Activated CD4-positive, alpha-beta T cell treated with anti-CD3 and anti-CD28 coated beads, Interleukin-2, amount 10 ng/mL, durations not matched to agents 7 days and 5 days (primary cell): ENCODE data around the gene IL12RB1. TPM values are rescaled to one million over a fixed set of nuclear protein-coding genes. Genes with fewer than 3 reads are reported as not detected.

Experiments used
- CTCF ChIA-PET: fragments of 350-600 bp; sonication (Branson Sonifier 250); formaldehyde crosslinking; loops from one replicate; lab custom pipeline; 2021; ENCODE audit warnings: antibody characterized with exemption; lab: Charles Lee
- POLR2A ChIA-PET: fragments of 350-600 bp; sonication (Branson Sonifier 250); formaldehyde crosslinking; loops from one replicate; lab custom pipeline; 2021; ENCODE audit warnings: antibody characterized with exemption; lab: Charles Lee
- DNase-seq: peaks from one replicate; pipeline ENCODE4 v3.0.0-alpha.2; 2020
- H3K27ac Mint-ChIP-seq: one replicate; pipeline ENCODE4 v1.8.0; 2021; ENCODE audit warnings: mild to moderate bottlenecking, moderate library complexity, mixed read lengths
- H3K27me3 Mint-ChIP-seq: one replicate; pipeline ENCODE4 v1.8.0; 2021; ENCODE audit warnings: mixed read lengths
- H3K36me3 Mint-ChIP-seq: one replicate; pipeline ENCODE4 v1.8.0; 2021; ENCODE audit warnings: low read depth, mixed read lengths
- H3K4me1 Mint-ChIP-seq: one replicate; pipeline ENCODE4 v1.8.0; 2021; ENCODE audit warnings: mixed read lengths
- H3K4me3 Mint-ChIP-seq: one replicate; pipeline ENCODE4 v1.8.0; 2021; ENCODE audit warnings: mild to moderate bottlenecking, moderate library complexity, mixed read lengths
- H3K9me3 Mint-ChIP-seq: one replicate; pipeline ENCODE4 v1.8.0; 2021; ENCODE audit warnings: mixed read lengths
- total RNA-seq, 2 experiments: library from RNA; stranded (reverse); gene quantifications; one replicate each; pipeline ENCODE4 v1.2.3, GENCODE V29; 2021

Gene IL12RB1
- 10 to 100 TPM; 81.8 to 86.8 TPM for total RNA-seq

DNA sequence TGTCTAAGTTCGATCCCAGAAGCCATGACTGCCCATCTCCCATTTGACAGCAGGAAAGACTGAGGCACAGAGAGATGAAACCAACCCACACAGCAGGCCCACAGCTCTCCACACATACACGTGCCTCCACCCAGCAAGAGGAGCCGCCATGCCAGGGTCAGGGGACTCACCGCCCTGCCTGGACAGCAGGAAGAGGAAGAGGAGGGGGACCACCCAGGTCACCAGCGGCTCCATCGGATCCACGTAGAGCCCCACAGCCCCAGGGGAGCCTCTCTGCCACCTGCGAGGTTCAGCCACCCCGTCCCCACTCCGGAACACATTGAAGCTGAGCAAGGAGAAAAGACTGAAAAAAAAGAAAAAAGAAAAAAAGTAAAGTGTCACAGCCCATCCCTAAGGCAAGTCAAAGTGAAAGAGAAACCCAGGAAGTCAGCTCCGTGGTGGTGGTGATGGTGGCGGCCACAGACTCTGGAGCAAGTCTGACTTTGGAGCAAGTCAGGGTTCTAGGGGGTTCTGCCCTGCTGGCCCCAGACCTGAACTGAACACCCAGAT is at the start of gene IL12RB1:
TSS of gene IL12RB1 (minus strand) at position 345 of the 549 bp plus-strand sequence. CDS start at position 234, 111 bp downstream.
- POLR2A ChIA-PET: no interaction called here
- DNase-seq: peak; percentile 86
- H3K4me1 Mint-ChIP-seq: peaks cover 71% of the 10 kb centered on the region
- H3K4me3 Mint-ChIP-seq: peak within 1 kb of the TSS; percentile 98
- H3K27me3 Mint-ChIP-seq: no peaks in the 10 kb centered on the region
- peaks cover 39% of the 10 kb centered on the region for H3K36me3 Mint-ChIP-seq
- CTCF ChIA-PET: interaction anchor here (0.6 to 1.6 kb wide), 8 partner anchors 16 to 152 kb away, joined by 3 to 5 read pairs (median 4); no protein-coding TSS in a partner anchor
- H3K27ac Mint-ChIP-seq: peak within 1 kb of the TSS; percentile 98
- no peaks in the 10 kb centered on the region for H3K9me3 Mint-ChIP-seq

DNA sequence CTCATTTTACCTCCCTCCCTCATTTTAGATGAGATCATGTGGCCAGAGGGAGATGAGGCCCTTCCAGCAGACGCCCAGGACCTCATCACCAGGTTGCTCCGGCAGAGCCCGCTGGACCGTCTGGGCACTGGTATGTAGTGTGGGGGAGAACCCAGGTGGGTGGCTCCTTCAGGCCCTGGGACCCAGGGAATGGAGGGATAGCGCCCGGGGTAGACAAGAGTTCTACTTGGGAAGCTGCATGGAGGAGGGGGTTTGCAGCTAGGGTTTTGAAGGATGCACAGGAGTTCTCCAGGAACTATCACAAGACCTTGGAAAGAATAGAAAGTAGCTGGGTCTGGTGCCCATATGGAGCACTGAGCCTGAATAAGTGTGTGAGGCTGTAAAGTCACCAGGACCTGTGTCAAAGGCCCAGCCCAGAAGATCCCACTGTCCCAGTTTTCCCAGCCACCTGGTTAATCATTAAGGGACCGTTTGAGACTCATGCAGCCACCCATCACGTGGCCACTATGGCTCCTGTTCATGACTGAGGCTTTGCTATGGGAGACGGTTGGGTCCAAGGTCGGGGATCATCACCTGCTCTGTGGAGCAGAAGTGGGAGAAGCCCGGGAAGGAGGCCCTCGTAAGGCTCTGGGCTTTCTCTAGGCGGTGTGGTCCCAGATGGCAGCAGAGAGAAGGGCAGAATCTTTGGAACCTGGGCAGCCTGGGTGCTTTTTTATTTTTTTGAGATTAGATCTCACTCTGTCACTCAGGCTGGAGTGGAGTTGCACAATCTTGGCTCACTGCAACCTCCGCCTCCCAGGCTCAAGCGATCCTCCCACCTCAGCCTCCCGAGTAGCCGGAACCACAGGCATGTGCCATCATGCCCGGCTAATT is 49.2 kb upstream of the IL12RB1 start:
- H3K9me3 Mint-ChIP-seq: no peaks in the 10 kb centered on the region
- no peak overlapping the region for H3K4me3 Mint-ChIP-seq
- peaks cover 41% of the 10 kb centered on the region for H3K36me3 Mint-ChIP-seq
- DNase-seq: no peak
- H3K27me3 Mint-ChIP-seq: no peaks in the 10 kb centered on the region
- H3K27ac Mint-ChIP-seq: peak overlapping the region; percentile 13
- CTCF ChIA-PET: interaction anchor here (1.9 kb wide), 1 partner anchor 9 kb away, joined by 5 read pairs; no protein-coding TSS in a partner anchor
- H3K4me1 Mint-ChIP-seq: no peaks in the 10 kb centered on the region
- POLR2A ChIA-PET: no interaction called here

DNA sequence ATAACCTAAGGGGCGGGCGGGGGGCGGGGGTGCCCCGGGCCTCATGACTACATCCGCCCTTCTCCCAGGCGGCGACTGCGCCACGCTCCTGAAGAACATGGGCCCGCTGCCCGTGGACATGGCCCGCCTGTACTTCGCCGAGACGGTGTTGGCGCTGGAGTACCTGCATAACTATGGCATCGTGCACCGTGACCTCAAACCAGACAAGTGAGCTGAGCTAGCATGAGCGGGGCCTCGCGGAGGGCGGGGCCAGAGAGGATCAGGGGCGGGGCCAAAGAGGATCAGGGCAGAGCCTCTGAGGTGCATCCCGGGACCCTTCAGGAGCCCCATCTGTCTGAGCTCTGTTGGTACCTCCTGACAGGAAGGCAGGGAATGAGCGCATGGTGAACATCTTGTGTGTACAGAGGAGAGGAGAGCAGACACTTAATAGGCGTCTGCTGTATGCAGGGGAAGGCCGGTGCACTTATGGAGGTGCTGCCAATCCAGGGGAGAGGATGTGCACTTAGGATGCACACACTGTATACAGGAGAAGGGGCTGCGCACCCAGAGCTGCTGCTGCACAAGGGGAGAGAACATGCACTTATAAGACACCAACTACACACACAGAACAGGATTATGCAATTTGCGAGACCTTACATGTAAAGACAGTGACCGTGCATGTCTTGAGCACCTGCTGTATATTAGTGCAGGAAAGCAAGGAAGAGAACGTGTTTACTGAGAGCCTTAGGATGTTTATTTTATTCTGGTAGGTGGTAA is 45.3 kb upstream of the IL12RB1 start:
- ChIA-PET POLR2A (no interaction called here), CTCF (interaction anchor here (0.7 kb wide), 1 partner anchor 13 kb away, joined by 3 read pairs; no protein-coding TSS in a partner anchor)
- H3K27ac Mint-ChIP-seq: no peak overlapping the region
- no peak overlapping the region for H3K4me3 Mint-ChIP-seq
- H3K36me3 Mint-ChIP-seq: peaks cover 39% of the 10 kb centered on the region
- H3K4me1 Mint-ChIP-seq: peaks cover 8% of the 10 kb centered on the region
- DNase-seq: no peak
- no peaks in the 10 kb centered on the region for H3K27me3 Mint-ChIP-seq
- no peaks in the 10 kb centered on the region for H3K9me3 Mint-ChIP-seq

DNA sequence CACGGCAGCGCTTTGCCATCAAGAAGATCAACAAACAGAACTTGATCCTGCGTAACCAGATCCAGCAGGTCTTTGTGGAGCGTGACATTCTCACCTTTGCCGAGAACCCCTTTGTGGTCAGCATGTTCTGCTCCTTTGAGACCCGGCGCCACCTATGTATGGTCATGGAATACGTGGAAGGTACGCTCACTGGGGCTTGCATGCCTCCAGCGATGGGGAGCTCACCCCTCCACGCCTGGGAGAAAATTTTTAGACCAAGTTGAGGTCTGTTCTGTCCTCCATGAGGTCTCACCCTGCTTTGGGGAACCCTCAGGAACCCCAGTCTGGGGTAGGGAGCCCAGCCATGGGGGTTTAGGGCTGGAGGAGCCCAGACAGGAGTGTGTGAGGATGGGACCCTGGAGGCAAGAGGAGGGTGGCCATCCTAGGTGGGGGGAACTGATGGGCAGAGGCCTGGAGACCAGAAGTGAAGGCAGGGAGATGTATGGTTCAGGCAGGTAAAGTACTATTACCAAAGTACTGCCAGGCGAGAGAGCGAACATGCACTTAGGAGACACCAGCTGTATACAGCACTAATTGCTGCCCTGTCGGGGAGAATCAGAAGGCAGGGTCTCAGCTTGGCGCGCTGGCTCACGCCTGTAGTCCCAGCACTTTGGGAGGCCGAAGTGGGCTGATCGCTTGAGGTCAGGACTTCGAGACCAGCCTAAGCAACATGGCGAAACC is 43.9 kb upstream of the IL12RB1 start:
- H3K27ac Mint-ChIP-seq: peak overlapping the region; percentile 57
- H3K9me3 Mint-ChIP-seq: no peaks in the 10 kb centered on the region

DNA sequence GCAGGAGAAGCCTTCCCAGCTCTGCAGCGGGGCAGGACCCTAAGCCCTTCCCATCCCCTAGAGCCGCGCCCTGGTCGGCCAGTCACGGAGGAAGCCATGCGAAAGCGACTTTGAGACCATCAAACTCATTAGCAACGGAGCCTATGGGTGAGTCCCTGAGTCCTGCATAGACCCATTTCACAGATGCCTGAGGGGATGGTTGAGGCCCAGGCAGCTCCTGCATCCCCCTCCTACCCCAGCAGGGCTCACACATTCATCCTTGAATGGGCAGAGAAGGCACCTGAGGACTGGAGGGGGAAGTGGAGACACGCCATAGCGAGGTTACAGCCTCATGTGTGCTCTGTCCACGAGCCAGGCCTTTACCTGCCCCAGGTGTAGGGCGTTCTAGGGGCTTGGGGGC is 42.1 kb upstream of the IL12RB1 start:
- CTCF ChIA-PET: interaction anchor here (1.0 to 2.0 kb wide), 4 partner anchors 9 to 132 kb away, joined by 4 to 6 read pairs (median 6); no protein-coding TSS in a partner anchor
- peaks cover 42% of the 10 kb centered on the region for H3K36me3 Mint-ChIP-seq
- peaks cover 8% of the 10 kb centered on the region for H3K4me1 Mint-ChIP-seq
- no peaks in the 10 kb centered on the region for H3K27me3 Mint-ChIP-seq
- H3K9me3 Mint-ChIP-seq: no peaks in the 10 kb centered on the region
- H3K4me3 Mint-ChIP-seq: no peak overlapping the region
- POLR2A ChIA-PET: no interaction called here
- DNase-seq: no peak
- no peak overlapping the region for H3K27ac Mint-ChIP-seq

More for the DNA sequence above, 43.9 kb upstream of the IL12RB1 start:
- no peak for DNase-seq
- ChIA-PET CTCF (no interaction called here), POLR2A (no interaction called here)
- peaks cover 40% of the 10 kb centered on the region for H3K36me3 Mint-ChIP-seq
- H3K4me3 Mint-ChIP-seq: no peak overlapping the region
- H3K4me1 Mint-ChIP-seq: peaks cover 8% of the 10 kb centered on the region
- H3K27me3 Mint-ChIP-seq: no peaks in the 10 kb centered on the region

DNA sequence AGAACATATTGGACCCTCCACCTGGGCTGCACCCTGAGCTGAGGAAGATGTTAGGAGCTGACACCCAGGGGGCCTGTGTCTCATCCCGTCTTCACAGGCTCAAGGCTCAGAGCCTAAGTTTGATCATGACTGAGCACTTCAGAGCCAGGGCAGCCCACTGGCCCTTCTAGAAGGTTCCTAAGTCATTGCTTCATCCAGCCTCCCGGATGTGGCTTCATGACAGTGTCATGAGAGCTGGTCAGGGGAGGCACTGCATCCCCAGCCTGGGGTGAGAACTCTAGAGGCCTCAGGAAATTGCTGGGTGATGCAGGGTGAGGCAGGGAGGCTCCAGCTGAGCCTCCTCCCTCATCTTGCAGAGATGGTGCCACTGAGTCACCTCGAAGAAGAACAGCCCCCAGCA is 41.3 kb upstream of the IL12RB1 start:
- no peak for DNase-seq
- Mint-ChIP-seq H3K27ac (peak overlapping the region; percentile 71), H3K27me3 (no peaks in the 10 kb centered on the region), H3K4me1 (peaks cover 8% of the 10 kb centered on the region), H3K9me3 (no peaks in the 10 kb centered on the region), H3K36me3 (peaks cover 47% of the 10 kb centered on the region), H3K4me3 (no peak overlapping the region)
- CTCF ChIA-PET: interaction anchor here (1.0 to 2.0 kb wide), 5 partner anchors 9 to 131 kb away, joined by 4 to 6 read pairs (median 6); no protein-coding TSS in a partner anchor
- POLR2A ChIA-PET: no interaction called here

DNA sequence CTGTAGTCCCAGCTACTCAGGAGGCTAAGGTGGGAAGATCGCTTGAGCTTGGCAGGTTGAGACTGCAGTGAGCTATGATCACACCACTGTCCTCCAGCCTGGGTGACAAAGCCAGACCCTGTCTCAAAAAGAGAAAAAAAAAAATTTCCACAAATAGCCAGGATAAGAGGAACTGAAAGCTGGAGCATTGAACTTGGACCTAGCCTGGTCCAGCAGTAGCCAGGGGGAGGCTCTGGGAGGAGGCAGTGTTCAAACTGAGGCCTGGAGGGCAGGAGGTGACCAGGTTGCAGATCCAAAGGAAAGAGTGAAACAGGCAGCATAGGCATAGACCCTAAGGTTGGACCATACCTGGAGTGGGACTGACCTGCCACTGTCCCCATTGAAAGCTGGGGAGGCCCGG is 39.4 kb upstream of the IL12RB1 start:
- Mint-ChIP-seq H3K4me3 (no peak overlapping the region), H3K27ac (no peak overlapping the region), H3K27me3 (no peaks in the 10 kb centered on the region), H3K4me1 (peaks cover 10% of the 10 kb centered on the region), H3K9me3 (no peaks in the 10 kb centered on the region), H3K36me3 (peaks cover 55% of the 10 kb centered on the region)
- CTCF ChIA-PET: interaction anchor here (0.9 to 1.1 kb wide), 2 partner anchors 26 to 36 kb away, joined by 3 to 4 read pairs; no protein-coding TSS in a partner anchor
- no peak for DNase-seq
- POLR2A ChIA-PET: interaction anchor here (0.6 kb wide), 1 partner anchor 125 kb away, joined by 5 read pairs; no protein-coding TSS in a partner anchor

DNA sequence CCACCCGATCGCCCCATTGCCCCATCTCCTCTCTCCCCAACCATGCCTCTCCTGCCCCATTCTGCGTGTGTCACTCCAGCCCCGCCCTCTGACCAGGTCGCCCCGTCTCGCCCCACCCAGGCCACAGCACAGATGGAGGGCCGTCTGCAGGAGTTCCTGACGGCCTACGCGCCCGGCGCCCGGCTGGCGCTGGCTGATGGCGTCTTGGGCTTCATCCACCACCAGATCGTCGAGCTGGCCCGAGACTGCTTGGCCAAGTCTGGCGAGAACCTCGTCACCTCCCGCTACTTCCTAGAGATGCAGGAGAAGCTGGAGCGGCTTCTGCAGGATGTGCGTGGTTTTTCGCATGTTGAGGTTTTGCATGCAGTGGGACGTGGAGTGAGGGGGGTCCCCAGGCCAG is 37.1 kb upstream of the IL12RB1 start:
- Mint-ChIP-seq H3K36me3 (peaks cover 52% of the 10 kb centered on the region), H3K4me1 (peaks cover 31% of the 10 kb centered on the region), H3K9me3 (no peaks in the 10 kb centered on the region), H3K27ac (no peak overlapping the region), H3K27me3 (no peaks in the 10 kb centered on the region), H3K4me3 (no peak overlapping the region)
- no peak for DNase-seq
- POLR2A ChIA-PET: no interaction called here
- CTCF ChIA-PET: interaction anchor here (0.6 to 1.4 kb wide), 2 partner anchors 28 to 843 kb away, joined by 3 to 4 read pairs; partner anchors contain the start of gene PIK3R2

DNA sequence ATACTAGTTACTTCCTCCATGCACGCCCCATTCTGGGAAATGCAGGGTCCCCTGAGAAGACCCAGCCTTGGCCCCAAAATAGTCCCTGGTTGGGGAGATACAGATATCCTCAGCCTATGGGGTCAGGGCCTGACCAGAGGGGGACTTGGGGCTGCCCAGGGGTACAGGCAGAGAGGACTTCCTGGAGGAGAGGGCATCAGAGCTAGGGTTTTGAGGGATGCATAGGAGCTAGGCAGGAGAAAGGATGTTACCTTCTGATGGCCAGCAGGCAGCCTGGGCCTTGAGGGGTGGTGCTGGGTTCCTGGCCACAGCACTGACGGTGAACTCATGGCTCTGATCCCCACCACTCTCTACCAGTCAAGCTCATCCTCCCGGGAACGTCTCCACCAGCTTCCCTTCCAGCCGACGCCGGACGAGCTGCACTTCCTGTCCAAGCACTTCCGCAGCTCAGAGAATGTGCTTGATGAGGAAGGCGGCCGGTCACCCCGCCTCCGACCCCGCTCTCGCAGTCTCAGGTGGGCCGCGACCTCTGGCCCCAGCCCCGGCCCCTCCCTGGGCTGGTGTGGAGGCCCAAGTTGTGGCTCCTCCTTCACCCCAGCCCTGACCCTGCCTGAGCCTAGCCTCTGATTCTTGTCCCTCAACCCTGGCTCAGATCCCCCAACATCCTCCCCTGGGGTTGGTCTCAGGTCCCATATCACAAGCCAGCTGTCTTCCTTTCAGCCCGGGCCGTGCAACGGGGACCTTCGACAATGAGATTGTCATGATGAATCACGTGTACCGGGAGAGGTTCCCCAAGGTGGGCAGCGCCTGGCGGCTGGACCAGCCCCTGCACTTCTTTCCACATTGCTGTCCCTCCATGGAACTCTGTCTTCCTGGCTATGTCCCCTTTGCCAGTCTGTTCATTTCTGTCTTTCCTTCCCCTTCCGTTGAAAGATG is 36.4 kb upstream of the IL12RB1 start:
- Mint-ChIP-seq H3K4me3 (no peak overlapping the region), H3K36me3 (peaks cover 46% of the 10 kb centered on the region), H3K27ac (no peak overlapping the region), H3K27me3 (no peaks in the 10 kb centered on the region), H3K9me3 (no peaks in the 10 kb centered on the region), H3K4me1 (peaks cover 28% of the 10 kb centered on the region)
- ChIA-PET POLR2A (no interaction called here), CTCF (interaction anchor here (1.2 to 1.4 kb wide), 4 partner anchors 13 to 37 kb away, joined by 3 to 4 read pairs (median 4); partner anchors contain the start of gene PIK3R2)
- no peak for DNase-seq

DNA sequence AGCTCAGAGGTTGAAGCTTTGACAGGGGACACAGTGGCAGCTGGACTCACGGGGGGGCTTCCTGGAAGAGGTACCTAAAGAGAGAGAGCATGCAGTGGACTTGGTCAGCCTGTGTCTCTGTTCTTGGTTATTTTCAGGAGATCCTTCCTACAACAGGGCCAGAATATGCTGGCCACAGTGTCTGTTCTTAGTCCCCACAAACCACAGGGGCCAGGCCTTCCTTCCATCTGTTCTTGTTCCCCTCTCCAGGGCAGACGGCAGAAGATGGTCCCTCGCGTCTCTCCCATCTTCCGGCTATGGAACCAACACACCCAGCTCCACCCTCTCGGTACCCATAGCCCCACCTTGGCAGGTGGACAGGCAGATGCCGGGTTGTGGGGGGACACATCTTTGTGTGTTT is 35.7 kb upstream of the IL12RB1 start:
- CTCF ChIA-PET: interaction anchor here (1.2 to 1.4 kb wide), 3 partner anchors 13 to 38 kb away, joined by 3 to 4 read pairs (median 4); no protein-coding TSS in a partner anchor

DNA sequence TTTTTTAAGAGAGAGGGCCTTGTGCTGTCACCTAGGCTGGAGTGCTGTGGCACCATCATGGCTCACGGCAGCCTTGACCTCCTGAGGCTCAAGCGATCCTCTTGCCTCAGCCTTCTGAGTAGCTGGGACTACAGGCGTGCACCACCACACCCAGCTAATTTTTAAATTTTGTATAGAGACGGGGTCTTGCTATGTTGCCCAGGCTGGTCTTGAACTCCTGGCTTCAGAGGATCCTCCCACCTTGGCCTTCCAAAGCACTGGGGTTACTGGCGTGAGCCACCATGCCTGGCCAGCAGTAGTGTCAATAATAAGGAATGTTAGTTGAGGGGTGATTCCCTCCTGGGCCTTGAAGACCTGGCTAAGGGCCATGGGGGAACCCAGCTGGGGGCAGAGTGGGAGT is 34.4 kb upstream of the IL12RB1 start:
- Mint-ChIP-seq H3K27me3 (no peaks in the 10 kb centered on the region), H3K9me3 (no peaks in the 10 kb centered on the region), H3K4me1 (peaks cover 33% of the 10 kb centered on the region), H3K4me3 (no peak overlapping the region), H3K36me3 (peaks cover 45% of the 10 kb centered on the region), H3K27ac (no peak overlapping the region)
- DNase-seq: no peak
- CTCF ChIA-PET: interaction anchor here (2.2 kb wide), 1 partner anchor 31 kb away, joined by 6 read pairs; the partner anchor contains the start of gene PIK3R2
- POLR2A ChIA-PET: no interaction called here

More for the DNA sequence above, 35.7 kb upstream of the IL12RB1 start:
- H3K4me1 Mint-ChIP-seq: peaks cover 26% of the 10 kb centered on the region
- peaks cover 46% of the 10 kb centered on the region for H3K36me3 Mint-ChIP-seq
- H3K27ac Mint-ChIP-seq: no peak overlapping the region
- H3K9me3 Mint-ChIP-seq: no peaks in the 10 kb centered on the region
- POLR2A ChIA-PET: no interaction called here
- DNase-seq: no peak
- H3K27me3 Mint-ChIP-seq: no peaks in the 10 kb centered on the region
- H3K4me3 Mint-ChIP-seq: no peak overlapping the region
